Midbrain (tissue), 1 donor: ENCODE measurements around the gene DUOXA2.
A peak's percentile ranks its signal among the peaks of the same experiment; 100 is the strongest.
"Not testable (repeated sequence)": the region's sequence is repeated elsewhere in the genome, so short reads cannot be mapped to it uniquely, and the experiment has no call there.

Experiments used
- DNase-seq: peaks from one replicate; lab custom pipeline; 2025; lab: John Stamatoyannopoulos, UW

Gene DUOXA2

DNA sequence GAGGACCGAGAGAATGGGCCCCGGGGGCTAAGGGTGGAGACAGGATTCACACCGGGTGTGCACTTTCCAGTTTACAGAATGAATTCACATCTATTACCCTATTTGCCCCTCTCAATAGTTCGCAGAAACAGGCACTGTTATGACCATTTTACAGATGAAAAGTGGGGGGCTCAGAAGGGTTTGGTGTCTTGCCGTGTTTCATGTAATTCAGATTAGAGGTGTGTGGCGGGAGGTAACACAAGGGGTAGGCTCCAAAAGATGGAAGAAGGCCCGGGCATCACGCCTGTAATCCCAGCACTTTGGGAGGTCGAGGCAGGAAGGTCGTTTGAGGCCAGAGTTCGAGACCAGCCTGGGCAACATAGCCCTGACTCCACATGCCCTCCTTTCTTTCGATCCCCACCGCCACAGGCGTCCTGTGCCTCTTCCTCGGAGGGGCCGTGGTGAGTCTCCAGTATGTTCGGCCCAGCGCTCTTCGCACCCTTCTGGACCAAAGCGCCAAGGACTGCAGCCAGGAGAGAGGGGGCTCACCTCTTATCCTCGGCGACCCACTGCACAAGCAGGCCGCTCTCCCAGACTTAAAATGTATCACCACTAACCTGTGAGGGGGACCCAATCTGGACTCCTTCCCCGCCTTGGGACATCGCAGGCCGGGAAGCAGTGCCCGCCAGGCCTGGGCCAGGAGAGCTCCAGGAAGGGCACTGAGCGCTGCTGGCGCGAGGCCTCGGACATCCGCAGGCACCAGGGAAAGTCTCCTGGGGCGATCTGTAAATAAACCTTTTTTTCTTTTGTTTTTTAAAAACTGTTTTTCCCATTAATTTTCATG is 3.4 kb downstream of the DUOXA2 start:
- DNase-seq = no peak

DNA sequence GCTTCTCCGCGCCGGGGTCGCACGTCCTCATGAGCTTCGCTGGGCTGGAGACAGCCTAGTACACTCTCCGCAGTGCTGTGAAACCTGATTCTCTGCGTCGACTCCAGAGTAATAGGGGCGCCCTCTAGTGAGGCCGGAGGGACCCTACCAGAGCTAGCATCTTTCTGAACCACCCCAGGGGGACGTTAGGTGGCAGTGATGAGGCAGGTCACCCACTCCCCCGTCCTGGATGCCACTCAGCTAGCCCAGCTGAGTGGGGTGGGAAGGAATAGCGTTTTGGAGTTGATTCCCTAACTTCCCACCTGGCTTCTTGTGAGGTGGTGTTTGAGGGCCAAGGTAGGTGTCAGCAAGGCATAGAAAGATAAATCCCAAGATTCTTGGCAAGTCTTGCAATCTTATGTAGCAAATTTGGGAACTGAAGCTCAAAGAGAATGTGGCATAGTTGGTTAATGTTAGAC is 4.0 kb downstream of the DUOXA2 start:
- DNase-seq = peak; percentile 91

DNA sequence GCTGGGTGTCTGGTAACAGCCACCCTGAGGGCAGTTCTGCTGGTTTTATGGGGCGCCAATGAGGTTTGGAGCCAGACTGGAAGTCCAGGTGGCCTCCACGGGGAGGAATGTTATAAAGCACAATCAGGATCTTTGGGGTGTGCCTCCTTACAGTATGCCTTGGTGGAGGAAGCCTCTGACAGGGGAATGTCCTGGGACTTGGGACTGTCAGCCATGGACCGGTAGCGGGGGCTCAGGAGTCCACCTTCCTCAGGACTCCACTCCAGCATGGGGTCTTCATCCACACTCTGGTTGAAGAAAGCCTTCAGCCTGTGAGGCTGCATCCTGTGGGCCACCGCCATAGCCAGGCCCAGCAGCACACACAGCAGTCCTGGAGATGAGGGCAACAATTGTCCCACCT is 4.9 kb downstream of the DUOXA2 start:
- no peak for DNase-seq

DNA sequence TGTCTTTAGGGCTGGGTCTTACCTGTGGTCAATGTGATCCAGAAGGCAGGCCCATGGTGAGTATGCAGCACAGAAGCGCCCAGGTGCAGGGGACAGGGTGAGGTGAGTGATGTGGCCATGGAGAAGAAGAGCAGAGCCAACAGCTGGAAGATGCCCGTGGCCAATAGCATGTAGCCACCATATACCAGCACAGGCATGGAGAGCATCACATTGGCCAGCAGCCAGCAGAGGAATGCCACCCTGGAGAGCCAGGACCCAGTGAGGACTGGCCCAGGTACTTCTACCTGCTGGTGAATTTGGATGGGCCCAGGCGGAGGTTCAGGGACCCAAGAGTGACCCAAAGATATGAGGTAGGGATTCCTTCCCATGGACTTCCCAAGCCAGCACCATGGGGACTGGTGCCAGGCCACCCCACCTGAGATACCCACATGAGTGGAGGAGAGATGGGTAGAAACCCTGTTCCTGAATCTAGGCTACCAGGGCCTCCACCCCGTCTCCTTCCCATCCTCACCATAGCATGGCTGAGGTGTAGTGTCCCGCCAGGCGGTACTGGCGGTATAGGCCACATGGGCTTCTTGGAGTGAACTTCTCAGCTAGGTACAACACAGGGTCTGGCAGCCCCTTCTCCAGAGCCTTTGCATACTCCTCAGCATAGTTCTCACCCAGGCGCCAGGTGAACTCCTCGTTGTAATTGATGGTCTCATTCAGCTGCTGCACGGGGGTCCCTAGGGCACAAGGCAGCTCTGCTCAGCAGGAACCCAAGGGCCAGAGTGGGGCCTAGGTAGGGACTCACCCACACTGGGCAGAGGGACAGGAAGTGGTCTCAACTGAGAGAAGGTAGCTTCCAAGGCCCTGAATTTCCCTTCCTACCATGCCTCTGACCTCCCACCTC is 6.2 kb downstream of the DUOXA2 start:
- no peak for DNase-seq

DNA sequence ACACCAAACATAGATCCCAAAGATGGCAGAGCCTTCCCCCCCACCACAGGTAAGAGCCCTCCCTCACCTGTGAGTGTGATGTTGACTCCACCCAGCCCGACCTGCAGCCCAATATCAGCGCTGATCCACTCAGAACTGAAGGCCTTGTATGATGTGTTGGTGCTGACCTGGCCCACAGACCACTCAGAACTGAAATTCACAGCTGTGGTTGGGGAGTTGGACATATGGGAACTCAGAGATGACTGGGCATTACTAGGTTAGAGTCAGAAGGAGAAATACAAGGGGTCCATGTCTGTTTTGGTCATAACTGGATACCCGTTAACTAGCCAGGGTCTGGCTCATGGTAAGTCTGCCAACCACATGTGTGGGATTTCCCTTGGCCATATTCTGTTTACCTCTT is 6.9 kb downstream of the DUOXA2 start:
- DNase-seq = no peak

DNA sequence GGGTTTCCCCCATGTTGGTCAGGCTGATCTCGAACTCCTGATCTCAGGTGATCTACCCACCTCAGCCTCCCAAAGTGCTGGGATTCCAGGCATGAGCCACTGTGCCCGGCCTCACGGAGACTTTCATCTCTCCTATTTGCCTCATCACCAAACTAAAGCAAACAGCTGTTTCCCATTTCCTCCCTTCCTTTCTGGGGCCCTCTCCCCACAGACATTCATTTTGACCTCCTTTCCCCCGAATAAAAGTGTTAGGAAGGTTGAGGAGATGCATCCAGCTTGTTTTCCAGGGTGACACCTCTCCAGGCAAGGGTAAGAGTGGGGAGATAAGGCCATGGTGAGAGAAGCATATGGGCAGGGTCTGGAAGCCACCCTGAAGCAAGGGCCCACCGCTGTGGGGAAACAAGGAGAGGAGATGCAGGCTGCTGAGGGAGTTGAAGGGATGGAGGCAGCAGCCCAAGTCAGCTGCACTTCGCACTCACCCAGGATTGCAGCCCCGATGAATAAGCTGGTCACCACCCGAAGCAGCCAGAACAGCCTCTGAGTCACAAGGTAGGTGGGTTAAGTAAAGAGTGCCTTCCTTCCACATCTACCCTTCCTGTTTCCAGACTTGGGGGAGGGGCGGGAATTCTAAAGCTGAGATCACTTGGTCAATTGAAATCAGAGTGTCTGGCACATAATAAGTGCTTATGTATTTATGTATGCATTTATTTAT is 7.7 kb downstream of the DUOXA2 start:
- no peak for DNase-seq

DNA sequence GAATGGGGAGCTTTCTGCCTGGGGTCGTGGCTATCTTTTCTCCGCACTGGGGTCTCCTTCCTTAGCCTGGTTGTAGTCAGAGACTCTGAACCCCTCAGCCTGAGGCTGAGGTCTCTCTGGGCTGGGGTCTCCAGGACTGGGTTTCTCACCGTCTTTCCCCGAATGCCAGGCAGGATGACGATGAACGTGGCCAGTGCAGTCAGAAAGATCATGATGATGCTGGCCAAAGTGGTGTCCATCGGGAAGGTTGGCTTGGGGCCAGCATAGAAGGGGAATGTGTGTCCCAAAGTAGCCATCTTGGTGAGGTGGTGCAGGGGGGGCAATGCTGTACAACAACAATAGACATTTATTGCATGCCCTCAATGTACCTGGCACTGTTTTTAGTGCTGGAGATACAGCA is 8.6 kb downstream of the DUOXA2 start:
- no peak for DNase-seq

DNA sequence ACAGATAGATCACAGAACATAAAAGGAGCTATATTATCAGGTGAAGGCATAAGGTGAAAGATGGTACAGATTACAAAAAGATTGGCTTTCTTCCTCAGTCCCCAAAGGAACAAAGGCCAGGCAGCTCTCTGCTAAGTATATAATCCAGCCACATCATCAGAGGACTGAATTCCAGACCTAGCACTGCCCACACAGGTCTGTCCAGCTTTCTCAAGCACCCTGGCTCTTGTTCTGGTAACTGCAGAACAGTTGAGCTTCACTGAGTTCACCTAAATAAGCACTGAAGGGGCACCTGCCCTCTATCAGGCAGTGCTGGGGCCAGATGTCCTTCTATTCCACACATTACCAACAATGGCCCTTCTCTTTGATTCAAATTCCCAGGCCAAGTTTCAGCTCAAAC is 9.3 kb downstream of the DUOXA2 start:
- no peak for DNase-seq

DNA sequence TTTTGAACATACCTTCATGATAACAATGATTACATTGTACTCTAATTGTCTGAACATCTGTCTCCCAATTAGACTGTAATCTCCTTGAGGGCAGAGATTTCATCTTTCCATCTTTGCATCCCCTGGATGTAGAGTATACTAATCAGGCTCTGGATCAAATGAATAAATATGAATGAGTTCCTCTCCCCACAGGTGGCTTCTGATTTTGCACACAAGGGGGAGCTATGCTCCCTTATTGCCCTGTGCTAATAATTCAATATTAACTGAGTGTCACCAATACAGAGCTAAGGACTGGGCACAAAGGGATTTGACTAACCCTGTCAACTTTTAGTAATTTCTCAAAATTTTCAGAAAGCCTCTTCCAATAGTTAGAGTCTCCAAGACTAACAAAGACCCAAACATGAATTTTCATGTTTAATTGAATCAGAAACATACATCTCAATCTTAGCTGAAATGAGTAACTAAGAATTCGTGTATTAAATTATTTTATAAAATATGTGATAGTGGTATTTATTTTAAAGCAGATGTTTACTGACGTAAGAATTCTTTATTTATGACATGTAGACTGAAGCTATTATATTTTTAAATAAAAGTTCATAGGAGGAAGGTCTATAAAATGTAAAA is 12.5 kb downstream of the DUOXA2 start:
- no peak for DNase-seq

DNA sequence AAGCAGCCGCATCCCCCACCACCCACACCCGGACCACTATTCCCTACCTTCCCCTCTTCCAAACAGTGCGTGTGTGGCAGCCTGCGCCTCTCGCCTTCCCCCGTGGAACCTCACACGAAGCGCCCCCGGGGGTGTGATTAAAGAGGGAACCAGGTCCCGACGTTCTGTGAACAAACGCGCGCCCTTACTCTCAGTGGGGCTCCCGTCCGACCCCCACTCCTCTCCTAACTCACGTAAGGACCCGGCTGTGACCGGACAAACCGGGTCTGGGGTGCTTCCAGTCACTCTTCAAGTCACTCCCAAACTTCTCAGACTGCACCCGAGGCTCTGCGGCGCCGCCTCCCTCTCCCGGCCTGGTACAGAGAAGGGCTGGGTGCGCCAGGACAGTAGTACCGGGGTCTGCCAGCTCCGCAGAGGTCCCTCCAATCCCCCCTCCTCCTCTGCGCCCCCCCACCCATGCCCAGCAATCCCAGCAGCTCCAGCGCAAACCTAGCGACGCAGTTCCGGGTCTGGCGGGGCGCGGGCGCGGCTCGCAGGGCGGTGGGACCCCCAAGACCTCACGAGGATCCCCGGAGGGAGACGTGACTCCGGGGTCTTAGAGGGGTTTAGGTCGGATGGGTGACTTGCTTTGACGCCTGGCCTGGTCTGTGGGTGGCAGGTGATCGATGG is 15.0 kb downstream of the DUOXA2 start:
- DNase-seq = no peak

DNA sequence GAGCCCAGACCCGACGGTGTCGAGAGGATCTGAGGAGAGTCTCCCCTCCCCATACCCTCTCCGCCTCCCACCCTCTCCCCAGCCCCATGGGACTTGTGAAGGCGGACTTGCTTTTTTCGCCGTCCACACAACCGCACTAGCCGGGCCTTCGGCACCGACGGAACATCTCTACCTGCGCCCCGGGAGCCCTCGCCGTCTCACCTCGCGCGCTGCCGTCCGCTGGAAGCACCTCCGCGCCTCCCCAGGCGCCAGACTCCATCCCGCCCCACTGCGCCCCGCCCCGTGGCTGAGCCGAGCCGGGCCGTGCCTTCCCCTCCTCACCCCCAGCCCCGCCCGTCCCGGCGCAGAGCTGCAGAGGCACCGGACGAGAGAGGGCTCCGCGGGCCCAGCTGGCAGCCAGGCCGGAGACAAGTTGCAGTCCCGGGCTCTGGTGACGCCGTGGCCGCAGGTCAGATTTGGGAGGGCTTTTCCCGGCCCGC is 15.6 kb downstream of the DUOXA2 start, which contains the start of the genes DUOX1 and DUOXA1:
Gene DUOX1 (plus strand): TSS at position 344 of the 479 bp plus-strand sequence. CDS start 1,973 bp downstream, outside the sequence.
Gene DUOXA1 (minus strand): TSS at position 229 of the 479 bp plus-strand sequence. CDS start 6,865 bp downstream, outside the sequence.
- DNase-seq = no peak

DNA sequence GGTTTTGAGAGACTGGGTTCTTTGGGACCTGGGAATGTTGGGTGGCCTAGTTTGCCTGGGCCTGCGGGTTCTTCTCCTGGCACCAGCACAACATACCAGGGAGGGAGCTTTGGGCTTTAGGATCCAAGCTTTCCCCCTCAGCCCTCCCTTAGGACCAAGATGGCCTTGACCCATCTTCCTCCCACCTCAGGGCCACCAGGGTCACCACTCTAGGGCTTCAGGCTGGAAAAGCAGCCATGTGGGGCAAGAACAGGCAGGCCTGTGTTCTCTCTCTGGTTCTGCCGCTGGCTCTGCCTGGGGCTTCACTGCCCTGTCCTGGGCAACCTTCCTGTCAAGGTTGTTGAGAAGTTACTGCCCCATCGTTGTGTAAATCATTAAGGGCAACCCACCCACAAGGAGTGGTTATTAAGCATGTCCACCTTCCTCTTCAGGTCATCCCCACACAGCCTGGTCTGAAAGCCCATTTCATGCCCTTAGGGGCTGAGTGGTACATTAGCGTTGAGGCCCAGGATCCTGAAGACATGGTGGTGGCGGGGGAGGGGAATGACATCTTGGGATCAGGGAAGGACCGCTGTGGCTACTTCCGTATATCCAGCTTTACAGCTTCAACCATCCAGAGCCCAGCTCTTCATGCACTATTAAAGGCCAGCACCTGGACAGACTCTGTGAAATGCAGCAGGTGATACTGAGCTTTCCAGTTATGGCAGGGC is 16.3 kb downstream of the DUOXA2 start:
- no peak for DNase-seq

DNA sequence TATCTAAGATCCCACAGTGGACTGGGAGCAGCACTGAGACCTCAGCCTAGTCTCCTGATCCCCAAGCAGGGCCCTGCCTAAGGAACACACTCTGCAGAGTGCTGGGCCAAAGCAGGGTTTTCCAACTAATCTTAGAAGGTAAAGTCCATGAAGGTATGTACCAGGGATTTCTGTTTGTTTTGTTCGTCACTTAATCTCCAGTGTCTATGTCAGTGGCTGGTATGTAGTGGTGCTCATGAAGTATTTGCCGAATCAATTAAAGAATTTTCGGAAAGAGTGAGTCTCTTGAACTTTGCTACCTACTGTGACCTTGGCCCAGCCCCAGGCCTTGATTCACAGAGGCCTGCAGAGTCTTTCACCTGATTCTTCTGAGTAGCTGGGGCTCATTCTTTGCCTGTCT is 17.4 kb downstream of the DUOXA2 start:
- DNase-seq = no peak

DNA sequence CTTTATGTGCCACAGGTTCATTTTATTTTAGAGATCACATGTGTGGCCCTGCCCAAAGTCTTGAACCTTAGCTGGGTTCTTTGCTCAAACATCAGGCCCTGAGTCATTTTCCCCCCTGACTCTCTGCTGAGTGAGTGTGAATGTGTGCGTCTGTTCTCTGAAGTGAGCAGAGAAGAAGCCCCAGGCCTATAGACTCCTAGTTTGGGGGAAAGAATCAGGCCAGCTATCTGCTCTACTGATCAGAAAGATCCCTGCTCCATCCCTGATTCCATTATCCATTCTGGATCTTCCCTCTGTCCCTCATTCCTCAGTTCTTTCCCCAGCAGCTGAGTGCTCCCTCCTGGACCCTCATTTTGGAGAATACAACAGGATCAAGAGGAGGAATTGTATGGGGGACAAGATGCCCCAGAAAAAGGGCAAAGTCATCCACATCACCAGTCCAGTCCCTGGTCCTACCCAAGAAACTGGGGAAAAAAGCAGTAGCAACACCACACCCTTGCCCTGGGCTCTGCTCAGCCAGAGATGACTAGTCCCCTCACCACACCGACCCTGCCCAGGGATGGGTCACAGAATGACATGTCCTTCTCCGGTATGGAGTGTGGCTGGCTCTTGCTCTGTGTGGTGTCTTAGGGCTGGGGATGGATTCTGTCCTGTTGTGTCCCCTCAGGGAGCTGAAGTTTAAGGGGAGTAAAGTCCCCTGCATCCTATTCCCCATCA is 18.9 kb downstream of the DUOXA2 start:
- DNase-seq = no peak

DNA sequence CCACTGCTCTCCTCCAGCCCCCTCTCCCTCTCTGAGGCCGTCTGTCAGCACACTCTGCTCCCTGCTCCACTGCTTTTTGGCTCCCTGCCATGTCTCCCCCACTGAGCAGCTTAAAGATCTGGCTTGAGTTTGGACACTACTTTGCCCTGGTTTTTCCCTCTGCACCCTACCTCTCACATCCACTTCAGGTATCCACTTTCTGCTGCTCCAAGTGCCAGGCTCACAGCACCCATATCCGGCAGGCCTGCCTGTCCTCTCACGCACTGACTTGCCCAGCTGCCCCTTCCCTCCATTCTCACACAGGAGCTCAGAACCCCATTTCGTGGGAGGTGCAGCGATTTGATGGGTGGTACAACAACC is 19.4 kb downstream of the DUOXA2 start:
- no peak for DNase-seq

DNA sequence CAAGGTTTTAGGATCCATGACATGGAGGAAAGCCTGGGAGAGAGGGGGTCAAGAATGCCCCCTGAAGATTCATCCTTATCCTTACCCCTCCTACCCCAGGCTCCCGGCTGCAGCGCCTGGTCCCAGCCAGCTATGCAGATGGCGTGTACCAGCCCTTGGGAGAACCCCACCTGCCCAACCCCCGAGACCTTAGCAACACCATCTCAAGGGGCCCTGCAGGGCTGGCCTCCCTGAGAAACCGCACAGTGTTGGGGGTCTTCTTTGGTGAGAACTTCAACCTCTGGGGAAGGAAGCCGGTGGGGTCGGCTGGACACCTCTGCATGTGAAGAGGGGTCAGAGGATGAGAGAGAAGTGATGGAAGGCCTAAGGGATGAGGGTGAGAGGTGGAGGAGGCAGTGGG is 19.9 kb downstream of the DUOXA2 start:
- DNase-seq = no peak

DNA sequence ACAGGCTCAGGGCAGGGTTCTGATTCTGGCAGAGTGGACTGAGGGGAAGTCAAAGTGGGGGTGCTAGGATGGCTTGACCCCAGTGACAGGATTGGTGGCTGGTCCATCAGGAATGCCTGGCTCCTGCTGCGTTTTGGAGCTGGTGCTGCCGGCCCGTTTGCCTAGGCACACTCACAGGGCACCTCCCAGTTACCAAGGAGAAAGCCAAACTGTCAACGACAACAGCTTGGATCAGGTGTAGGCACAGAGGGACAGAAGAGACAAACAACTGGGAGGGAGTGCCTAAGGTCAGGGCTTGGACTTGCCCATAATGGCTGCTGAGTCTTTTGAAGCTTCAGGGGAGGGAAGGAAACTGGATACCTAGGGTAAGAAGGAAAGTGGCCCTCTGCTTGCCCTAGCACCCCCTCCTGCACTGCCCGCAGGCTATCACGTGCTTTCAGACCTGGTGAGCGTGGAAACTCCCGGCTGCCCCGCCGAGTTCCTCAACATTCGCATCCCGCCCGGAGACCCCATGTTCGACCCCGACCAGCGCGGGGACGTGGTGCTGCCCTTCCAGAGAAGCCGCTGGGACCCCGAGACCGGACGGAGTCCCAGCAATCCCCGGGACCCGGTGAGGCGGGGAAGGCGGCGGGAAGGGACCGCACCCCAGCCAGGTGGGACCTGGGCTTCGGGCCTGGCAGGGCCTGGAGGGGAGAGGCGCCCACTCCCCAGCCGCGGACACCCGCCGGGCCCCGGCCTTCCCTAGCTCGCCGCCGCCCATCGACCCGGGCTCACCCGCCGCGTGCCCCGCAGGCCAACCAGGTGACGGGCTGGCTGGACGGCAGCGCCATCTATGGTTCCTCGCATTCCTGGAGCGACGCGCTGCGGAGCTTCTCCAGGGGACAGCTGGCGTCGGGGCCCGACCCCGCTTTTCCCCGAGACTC is 20.8 kb downstream of the DUOXA2 start:
- DNase-seq = no peak

DNA sequence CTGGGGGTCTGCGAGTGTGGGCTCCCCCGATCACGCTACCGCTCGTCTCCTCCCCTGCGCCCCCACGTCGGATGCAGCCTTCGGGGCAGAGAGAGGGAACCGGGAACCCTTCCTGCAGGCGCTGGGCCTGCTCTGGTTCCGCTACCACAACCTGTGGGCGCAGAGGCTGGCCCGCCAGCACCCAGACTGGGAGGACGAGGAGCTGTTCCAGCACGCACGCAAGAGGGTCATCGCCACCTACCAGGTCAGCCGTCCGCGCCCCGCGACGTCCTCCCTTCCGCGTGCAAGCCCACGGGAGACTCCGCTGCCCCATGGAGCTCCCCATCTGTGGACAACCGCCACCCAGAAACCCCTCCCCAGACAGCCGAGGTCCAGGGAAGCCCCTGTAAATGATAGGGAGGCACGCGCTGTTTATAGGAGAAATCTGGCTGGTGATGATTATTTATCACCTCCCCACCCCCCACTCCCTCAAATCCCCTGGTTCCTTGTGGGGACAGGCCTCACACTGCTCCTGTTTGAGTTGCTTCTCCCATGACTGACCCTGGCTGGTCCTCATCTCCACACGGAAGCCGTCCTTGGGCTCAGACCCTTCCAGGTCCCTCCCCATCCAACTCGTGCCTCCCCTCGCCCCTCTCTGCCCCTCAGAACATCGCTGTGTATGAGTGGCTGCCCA is 21.7 kb downstream of the DUOXA2 start:
- not testable (repeated sequence) for DNase-seq
